LoVo (cell line): ENCODE measurements around the gene HELQ.
"Not testable (repeated sequence)": the region's sequence is repeated elsewhere in the genome, so short reads cannot be mapped to it uniquely, and the experiment has no call there.

Experiments used
- DNase-seq: peaks from one replicate; pipeline ENCODE4 v3.0.0-alpha.2; 2016; ENCODE audit warnings: low spot score

HELQ gene

DNA sequence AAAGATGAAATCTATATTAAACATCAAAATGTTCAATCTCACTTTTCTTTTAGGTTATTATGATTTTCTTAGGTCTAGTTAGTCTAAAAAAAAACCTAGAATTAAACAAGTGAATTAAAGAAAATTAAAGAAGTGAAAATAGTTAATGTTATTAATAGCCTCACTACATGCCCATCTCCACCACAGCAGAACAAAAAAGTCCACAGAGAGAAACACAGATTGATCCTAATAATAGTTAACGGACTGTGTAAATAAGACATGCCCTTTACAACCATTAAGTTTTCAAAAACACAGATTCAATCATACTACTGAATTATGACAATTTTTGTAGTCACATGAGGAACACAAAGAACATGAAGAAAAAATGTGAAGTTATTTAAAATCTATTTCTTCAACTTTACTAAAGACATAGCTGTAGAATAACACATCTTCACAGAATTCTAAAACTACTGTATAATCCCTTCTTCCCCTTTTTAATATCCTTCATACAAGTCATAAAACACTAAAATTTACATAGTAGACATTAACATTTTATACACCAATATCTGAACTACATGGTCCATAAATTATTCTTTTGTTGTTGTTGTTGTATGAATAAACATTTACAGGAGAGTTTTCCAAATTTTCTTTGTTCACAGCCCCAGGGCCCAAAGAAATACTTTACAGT lies 15.3 kb downstream of the HELQ start:
- no peak for DNase-seq

GRCh38 chr4:83438719-83439118 lies 16.9 kb downstream of the HELQ start:
- DNase-seq, result no peak

GRCh38 chr4:83436680-83437079 lies 18.9 kb downstream of the HELQ start:
- DNase-seq, result no peak

DNA sequence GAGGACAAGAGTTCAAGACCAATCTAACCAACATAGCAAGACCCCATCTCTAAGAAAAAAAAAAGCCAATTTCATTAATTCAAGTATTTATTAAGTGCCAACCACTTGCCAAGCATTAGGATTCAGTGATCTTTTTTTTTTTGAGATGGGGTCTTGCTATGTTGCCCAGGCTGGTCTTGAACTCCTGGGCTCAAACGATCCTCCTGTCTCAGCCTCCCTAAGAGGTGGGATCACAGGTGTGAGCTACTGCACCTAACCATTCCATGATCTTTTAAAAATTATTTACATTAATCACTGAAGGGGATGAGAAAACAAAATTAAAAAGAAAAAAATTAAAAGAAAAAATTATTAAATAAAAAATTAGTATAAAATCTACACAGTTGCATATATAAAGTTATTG lies 24.4 kb downstream of the HELQ start:
- no peak for DNase-seq

DNA sequence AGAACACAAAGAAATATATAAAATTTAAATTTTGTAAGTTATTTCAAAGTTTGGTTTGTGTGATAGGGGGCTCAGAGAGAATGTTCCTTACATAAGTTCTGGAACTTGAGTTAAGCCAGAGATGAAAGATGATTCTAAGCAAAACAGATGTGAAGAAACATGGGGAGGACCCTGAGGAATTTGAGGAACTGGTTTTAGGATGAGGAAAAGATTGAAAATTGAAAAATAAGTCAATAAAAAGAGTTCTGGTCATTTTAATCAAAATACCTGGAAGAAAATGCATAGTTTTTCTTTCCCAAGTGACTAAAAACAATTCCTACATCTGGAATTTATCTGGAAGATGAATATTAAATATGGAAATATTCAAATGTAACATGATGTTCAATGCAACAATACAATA lies 37.4 kb downstream of the HELQ start:
- DNase-seq, result no peak

DNA sequence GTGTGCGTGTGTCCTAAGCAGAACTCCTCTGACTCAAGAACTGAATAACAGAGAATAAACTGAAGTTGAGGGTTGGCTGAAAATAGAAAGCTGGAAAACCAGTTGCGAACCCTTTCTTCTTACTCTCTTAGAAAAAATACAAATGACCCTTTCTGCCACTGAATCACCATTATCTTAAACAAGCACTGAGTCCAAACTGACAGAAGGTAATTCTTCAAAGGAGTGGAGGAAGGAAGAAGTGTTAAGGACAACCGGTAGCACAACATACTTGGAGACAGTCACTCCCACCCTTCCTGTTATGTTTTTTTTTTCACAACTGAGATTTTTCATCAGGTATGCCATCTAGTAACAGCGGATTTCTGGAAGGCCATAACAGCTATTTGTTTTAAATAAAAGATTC lies 38.1 kb downstream of the HELQ start:
- no peak for DNase-seq

- no peak for DNase-seq
These were observed 41.9 kb downstream of the HELQ start for GRCh38 chr4:83413676-83414075.

- no peak for DNase-seq
These were observed 46.7 kb downstream of the HELQ start for GRCh38 chr4:83408908-83409307.

DNA sequence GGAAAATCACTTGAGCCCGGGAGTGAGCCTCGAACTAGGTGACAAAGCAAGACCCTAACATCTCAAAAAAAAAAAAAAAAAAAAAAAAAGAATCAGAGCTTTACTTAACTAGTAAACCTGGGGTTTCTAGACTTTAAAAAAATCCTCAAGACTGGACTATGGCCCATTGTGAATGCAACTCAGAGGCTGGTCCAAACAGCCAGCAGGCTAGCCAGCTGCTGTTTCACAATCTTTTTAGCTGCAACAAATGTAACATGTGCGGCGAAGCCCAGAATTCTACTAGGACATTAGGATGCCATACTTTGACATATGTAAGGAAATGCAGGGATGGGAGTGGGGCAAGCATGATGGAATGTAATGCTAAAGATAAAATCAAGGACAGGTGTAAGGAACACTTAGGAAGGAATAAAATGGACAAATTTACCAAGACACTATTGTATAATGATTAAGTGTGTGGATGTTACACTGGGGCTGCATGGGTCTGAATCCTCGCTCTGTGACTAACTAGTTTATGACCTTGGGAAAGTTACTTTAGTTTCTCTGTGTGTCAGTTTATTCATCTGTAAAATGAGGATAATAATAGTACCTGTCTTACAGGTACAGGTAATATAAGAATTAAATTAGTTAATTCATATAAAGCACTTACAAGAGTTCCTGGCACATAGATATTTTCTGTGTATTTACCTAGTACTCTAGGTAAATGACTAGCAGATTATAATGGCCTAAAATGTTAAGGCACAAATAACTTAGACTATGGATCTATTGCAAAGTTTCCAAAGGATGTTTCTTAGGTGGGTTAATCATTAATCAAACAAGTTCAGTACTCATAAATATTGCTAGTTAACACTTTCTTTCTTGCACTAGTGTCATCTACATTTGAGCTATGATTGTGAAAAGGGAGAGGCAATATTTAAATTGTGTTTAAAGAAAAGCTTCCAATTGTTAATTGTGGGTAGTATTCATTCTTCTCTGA lies 49.5 kb downstream of the HELQ start:
- no peak for DNase-seq

GRCh38 chr4:83398158-83398557 lies 57.5 kb downstream of the HELQ start:
- DNase-seq, result not testable (repeated sequence)

GRCh38 chr4:83393908-83394307 lies 61.7 kb downstream of the HELQ start:
- DNase-seq, result no peak

DNA sequence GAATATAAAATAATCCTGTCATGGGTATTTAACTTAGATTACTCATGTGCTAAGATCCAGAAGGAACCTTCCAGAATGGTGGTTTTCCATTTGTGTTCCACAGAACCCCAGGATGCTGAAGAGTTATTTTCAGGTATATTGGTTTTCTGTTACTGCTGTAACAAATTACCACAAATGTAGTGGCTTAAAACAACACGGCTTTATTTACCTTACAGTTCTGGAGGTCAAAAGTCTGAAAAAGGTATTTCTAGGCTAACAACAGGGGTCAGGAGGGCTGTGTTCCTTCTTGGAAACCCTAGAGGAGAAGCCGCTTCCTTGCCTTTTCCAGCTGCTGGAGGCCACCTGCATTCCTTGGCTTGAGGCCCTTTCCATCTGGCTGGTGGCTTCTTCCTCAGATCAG lies 63.1 kb downstream of the HELQ start:
- no peak for DNase-seq

GRCh38 chr4:83390944-83391343 lies 64.7 kb downstream of the HELQ start:
- no peak for DNase-seq

DNA sequence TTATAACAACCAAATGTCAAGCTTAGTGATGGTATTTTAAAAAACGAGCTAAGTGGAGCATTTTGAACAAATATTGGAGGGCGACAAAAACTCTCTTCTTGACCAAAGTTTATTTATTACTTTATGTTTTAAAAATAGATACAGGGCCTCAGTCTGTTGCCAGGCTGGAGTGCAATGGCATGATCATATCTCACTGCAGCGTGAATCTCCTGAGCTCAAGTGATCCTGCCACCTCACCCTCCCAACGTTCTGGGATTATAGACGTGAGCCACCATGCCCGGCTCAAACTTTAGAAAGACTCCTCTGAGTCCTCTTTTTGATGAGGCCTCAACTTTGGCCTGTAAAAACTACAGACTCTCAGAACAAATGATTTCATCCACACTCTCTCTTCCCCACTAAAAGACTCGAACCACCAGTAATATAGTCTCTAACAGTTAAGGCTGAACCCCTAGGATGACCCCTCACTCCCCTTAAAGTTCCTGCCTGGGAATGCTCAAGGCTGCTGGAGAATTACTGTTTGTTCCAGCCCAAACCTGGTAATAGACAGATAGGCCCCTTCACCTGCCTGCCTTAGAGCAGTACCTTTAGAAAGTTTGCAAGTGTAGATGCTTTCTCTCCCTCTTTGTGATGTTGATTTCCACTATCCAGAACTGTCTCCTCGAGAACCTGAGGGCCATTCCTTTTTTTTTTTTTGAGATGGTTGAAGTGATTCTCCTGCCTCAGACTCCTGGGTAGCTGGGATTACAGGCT lies 65.7 kb downstream of the HELQ start:
- DNase-seq, result no peak

GRCh38 chr4:83389037-83389720 lies 66.4 kb downstream of the HELQ start:
- no peak for DNase-seq

- DNase-seq, result no peak
These were observed 67.3 kb downstream of the HELQ start for GRCh38 chr4:83388313-83388676.

GRCh38 chr4:83387476-83388312 lies 67.9 kb downstream of the HELQ start:
- DNase-seq, result no peak

GRCh38 chr4:83387012-83387411 lies 68.6 kb downstream of the HELQ start:
- no peak for DNase-seq

DNA sequence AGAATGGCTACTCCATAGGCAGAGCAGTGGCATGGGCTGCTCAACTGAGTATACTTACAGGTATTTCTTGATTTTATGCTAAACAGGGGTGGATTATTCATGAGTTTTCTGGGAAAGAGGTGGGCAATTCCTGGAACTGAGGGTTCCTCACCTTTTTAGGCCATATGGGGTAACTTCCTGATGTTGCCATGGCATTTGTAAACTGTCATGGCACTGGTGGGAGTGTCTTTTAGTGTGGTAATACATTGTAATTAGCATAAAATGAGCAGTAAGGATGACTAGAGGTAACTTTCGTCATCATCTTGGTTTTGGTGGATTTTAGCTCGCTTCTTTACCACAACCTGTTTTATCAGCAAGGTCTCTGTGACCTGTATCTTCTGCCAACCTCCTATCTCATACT lies 72.8 kb downstream of the HELQ start:
- no peak for DNase-seq

GRCh38 chr4:83381173-83381572 lies 74.5 kb downstream of the HELQ start:
- no peak for DNase-seq

DNA sequence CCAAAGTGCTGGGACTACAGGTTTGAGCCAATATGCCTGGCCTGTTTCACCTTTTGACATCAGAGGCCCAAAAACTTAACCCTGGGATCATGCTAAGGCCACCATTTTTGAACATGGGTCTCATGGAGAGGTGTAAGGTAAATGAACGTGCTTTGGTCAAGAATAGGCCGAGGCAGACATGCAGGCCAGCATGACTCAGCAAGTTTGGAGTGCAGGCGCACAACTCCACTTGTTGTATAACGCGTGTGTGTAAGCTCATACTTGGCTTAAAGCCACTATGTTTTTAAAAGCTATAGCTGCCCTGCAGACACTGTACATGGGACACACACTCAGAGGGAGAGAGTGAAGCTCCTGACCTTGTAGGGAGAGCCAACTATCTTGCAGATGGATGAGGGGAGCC lies 77.2 kb downstream of the HELQ start:
- DNase-seq, result no peak
